Suppressor macrophage treated with lipopolysaccharide for 1 hour (primary cell): ENCODE results near the gene GARIN5A.
"Not testable (repeated sequence)": the region's sequence is repeated elsewhere in the genome, so short reads cannot be mapped to it uniquely, and the experiment has no call there.

ENCODE experiments used
- DNase-seq, 3 donors: peaks; one replicate each; pipeline ENCODE4 v3.0.0-alpha.2; 2020 to 2022

GARIN5A gene

GRCh38 chr19:50461066-50461875 lies 15.4 kb downstream of the GARIN5A start:
- peak; percentile 67 to 80 (median 78) for DNase-seq

GRCh38 chr19:50460161-50460765 lies 16.4 kb downstream of the GARIN5A start:
- DNase-seq, result peak; percentile 15 to 24 (median 17)

DNA sequence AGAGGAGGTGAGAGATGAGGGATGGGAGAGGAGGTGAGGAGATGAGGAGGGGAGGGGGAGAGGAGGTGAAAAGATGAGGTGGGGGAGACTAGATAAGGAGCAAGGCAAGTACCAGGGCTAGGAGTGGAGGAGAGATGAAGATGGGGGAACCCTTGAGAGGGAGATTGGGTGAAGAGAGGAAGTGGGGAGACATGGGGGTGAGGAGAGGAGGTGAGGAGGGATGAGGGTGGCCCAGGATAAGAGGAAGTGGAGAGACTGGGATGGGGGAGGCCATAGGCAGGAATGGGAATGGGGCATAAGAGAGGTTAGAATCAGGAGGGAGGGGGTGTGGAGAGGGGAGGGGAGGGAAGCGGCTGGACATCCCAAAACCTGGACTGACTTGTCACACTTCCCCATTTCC lies 17.0 kb downstream of the GARIN5A start:
- no peak for DNase-seq

DNA sequence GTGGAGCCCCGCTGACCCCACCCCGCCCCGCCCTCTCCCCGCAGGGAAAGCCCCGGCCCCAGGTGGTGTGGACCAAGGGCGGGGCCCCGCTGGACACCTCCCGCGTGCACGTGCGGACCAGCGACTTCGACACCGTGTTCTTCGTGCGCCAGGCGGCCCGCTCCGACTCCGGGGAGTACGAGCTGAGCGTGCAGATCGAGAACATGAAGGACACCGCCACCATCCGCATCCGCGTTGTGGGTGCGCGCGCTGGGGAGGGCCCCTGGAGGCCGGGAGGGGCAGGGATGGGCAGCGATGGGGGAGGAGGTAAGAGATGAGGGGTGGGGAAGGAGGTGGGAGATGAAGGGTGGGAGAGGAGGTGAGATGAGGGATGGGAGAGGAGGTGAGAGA lies 17.6 kb downstream of the GARIN5A start:
- no peak for DNase-seq

GRCh38 chr19:50458396-50459066 lies 18.1 kb downstream of the GARIN5A start:
- DNase-seq, result no peak

- DNase-seq, result no peak
These were observed 19.3 kb downstream of the GARIN5A start for GRCh38 chr19:50457300-50457699.

- no peak for DNase-seq
These were observed 20.7 kb downstream of the GARIN5A start for GRCh38 chr19:50455992-50456391.

- DNase-seq, result no peak
These were observed 23.4 kb downstream of the GARIN5A start for GRCh38 chr19:50453243-50453642.

GRCh38 chr19:50451223-50451534 lies 25.5 kb downstream of the GARIN5A start:
- DNase-seq, result no peak

DNA sequence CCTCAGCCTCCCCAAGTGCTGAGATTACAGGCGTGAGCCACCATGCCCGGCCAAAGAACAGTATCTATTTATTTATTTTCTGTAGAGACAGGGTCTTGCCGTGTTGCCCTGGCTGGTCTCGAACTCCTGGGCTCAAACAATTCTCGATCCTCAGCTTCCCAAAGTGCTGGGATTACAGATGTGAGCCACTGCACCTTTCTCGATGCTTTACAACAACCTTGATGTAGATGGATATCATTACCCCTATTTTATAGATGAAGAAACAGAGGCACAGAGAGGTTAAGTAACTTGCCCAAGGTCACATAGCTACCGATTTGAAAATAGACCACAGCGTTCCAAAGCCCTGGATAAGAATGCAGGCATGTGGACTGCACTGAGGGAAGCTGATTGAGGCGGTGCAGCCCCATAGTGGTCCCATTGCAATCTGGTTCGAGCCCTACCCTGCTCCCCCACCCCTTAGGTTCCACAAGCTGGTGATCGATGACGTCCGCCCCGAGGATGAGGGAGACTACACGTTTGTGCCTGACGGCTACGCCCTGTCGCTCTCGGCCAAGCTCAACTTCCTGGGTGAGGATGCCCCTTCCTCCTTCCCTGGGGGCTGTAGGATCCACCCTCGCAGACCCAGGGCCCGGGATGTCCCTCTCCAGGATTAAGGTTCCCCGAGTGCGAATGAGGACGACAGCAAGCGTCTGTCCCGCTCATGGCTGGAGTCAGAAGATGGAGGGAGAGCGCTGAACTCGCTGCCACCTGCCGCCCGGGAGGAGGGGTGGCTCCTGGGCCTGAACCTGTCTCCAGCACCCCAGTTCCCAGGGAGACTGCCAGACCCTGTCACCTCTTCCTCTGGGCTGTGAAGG lies 26.1 kb downstream of the GARIN5A start:
- no peak for DNase-seq

DNA sequence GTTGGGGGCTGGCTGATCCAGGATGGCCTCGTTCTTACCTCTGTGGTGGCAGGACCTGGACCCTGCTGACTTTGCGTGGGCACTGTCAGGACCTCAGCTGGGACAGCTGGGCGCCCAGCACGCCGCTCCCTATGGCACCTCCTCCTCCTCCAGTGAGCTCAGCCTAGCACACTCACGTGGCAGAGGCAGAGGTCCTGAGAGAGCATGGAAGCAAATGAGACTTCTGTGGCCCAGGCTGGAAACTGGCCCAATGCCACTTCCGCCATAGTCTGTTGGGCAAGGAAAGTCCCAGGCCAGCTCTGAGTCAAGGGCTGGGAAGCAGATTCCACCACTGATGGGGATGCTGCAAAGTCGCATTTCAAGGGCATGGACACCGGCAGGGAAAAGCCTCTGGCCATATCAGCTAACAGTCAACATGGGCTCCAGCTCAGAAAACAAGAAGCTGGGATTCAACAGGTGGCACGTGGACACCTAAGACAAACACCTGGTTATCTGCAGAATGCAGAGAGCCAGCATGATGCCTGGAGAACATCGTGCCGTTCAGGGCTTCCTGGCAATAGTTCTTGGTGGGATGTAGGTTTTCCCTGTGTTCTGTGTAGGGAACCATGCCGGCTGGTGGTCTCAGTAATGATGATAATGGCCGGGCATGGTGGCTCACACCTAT lies 27.3 kb downstream of the GARIN5A start:
- DNase-seq, result peak; percentile 24 to 47 (median 34)

DNA sequence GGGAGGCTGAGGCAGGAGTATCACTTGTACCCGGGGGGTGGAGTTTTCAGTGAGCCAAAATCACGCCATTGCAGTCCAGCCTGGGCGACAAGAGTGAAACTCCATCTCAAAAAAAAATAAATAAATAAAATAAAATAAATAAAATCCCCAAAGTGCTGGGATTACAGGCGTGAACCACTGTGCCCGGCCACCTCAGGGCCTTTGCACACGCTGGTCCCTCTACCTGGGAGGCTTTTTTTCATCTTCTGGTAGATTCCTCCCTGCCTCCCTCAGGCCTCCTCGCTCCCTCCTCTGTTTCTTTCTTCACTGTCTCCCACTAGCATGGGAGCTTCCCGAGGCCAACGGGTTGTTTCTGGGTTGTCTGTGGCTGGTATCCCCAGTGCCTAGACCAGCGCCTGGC lies 28.9 kb downstream of the GARIN5A start:
- DNase-seq, result no peak

- DNase-seq, result no peak
These were observed 29.6 kb downstream of the GARIN5A start for GRCh38 chr19:50447053-50447452.

GRCh38 chr19:50444059-50444458 lies 32.6 kb downstream of the GARIN5A start:
- DNase-seq, result no peak

- DNase-seq, result not testable (repeated sequence)
These were observed 37.5 kb downstream of the GARIN5A start for GRCh38 chr19:50439130-50439529.

DNA sequence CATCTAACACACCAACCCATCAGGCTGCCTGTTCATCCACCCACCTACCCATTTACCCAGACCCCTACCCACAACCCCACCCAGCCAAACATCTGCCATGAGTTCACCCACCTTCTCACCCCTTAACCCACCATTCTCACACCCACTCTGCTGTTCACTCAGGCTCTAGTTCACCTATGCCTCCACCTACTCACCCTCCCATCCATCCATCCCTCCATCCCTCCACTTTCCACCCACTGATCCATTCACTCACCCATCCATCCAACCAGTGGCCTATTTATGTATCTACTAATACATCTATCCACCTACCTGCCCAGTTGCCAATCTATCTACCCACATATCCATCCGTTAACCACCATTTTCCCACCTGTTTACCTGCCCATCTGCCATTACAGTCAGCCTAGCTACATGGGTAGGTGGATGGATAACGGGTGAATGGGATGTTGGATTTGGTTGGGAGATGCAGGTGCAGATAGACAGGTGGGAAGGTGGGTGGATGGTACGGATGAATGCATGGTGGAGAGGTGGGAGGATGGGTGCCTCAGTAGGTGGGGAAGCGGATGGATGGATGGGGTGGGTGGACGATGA lies 38.7 kb downstream of the GARIN5A start:
- DNase-seq, result no peak

- DNase-seq, result no peak
These were observed 41.0 kb downstream of the GARIN5A start for GRCh38 chr19:50435627-50436026.

- no peak for DNase-seq
These were observed 41.4 kb downstream of the GARIN5A start for GRCh38 chr19:50435221-50435620.

- DNase-seq, result no peak
These were observed 42.1 kb downstream of the GARIN5A start for GRCh38 chr19:50434525-50434924.

DNA sequence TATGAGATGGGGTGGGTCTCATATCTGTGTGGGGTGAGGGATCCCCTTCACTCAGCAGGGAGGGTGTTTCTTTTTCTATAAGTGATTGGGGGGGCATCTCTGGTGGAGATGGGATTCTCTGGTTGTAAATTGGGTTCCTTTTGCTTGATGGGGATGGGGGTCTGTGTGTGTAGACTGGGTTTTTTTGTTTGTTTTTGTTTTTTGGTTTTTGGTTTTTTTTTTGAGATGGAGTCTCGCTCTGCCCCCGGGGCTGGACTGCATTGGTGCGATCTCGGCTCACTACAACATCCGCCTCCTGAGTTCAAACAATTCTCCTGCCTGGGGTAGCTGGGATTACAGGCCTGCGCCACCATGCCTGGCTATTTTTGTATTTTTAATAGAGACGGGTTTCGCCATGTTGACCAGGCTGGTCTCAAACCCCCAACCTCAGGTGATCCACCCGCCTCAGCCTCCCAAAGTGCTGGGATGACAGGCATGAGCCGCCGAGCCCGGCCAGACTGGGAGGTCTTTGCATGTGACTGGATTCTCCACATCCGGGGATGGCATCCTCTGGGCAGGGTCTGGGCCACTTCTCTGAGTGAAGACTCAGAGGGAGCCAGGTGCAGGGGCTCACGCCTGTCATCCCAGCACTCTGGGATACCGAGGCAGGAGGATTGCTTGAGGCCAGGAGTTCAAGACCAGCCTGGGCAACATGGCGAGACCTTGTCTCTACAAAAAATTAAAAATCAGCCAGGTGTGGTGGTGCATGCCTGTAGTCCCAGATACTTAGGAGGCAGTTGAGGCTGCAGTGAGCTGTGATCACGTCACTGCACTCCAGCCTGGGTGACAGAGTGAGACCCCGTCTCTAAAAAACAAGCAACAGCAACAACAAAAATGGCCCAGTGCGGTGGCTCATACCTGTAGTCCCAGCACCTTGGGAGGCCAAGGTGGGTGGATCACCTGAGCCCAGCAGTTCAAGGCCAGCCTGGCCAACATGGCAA lies 43.2 kb downstream of the GARIN5A start:
- DNase-seq, result no peak
